HEK293T (cell line): Measurements from ENCODE around the gene KLC1.

Experiments used
- BHLHE40 ChIP-seq: fragments of 450-650 bp; IDR thresholded peaks from 2 replicates; pipeline ENCODE4 v1.6.1; 2016; ENCODE audit warnings: mild to moderate bottlenecking, moderate library complexity, borderline replicate concordance
- CTBP1 ChIP-seq: fragments of 450-650 bp; IDR thresholded peaks from 2 replicates; pipeline ENCODE4 v1.6.1; 2016; ENCODE audit warnings: borderline replicate concordance
- ELF4 ChIP-seq: fragments of 450-650 bp; IDR thresholded peaks from 2 replicates; pipeline ENCODE4 v1.6.1; 2017; ENCODE audit warnings: antibody characterized with exemption
- FOXA1 ChIP-seq: fragments of 450-650 bp; IDR thresholded peaks from 2 replicates; pipeline ENCODE4 v1.6.1; 2016; ENCODE audit warnings: mild to moderate bottlenecking
- FOXK2 ChIP-seq: fragments of 450-650 bp; IDR thresholded peaks from 2 replicates; pipeline ENCODE4 v1.6.1; 2016; ENCODE audit warnings: mild to moderate bottlenecking
- FOXM1 ChIP-seq: fragments of 450-650 bp; IDR thresholded peaks from 2 replicates; pipeline ENCODE4 v1.6.1; 2017; ENCODE audit warnings: mild to moderate bottlenecking, borderline replicate concordance
- HDGF ChIP-seq: fragments of 450-650 bp; IDR thresholded peaks from 2 replicates; pipeline ENCODE4 v1.6.1; 2017; ENCODE audit warnings: antibody characterized with exemption, borderline replicate concordance
- LEF1 ChIP-seq: fragments of 450-650 bp; IDR thresholded peaks from 2 replicates; pipeline ENCODE4 v1.6.1; 2017; ENCODE audit warnings: mild to moderate bottlenecking, borderline replicate concordance
- SP1 ChIP-seq: fragments of 450-650 bp; IDR thresholded peaks from 2 replicates; pipeline ENCODE4 v1.6.1; 2017
- SUZ12 ChIP-seq: fragments of 450-650 bp; IDR thresholded peaks from 2 replicates; pipeline ENCODE4 v1.6.1; 2016; ENCODE audit warnings: mild to moderate bottlenecking
- TARDBP ChIP-seq: fragments of 450-650 bp; IDR thresholded peaks from 2 replicates; pipeline ENCODE4 v1.6.1; 2016
- ZNF384 ChIP-seq: fragments of 450-650 bp; IDR thresholded peaks from 2 replicates; pipeline ENCODE4 v1.6.1; 2016

- TF ChIP-seq BHLHE40 (no peak), ZNF384 (no peak), SUZ12 (no peak), SP1 (no peak), ELF4 (no peak), HDGF (no peak), FOXA1 (no peak), FOXK2 (no peak), TARDBP (no peak), LEF1 (no peak), CTBP1 (no peak), FOXM1 (no peak)
Observed at GRCh38 chr14:103688441-103688840, 59.4 kb downstream of the KLC1 start.
